ENCODE measurements around the gene FSTL1. TPM values are rescaled to one million over a fixed set of nuclear protein-coding genes. Genes with fewer than 3 reads are reported as not detected.

The FSTL1 gene
- total RNA-seq, 3 donors from 2014 or later (not counting 1 experiment from before 2014, with no cell fraction given): 1.1 to 1.9 (median 1.4) TPM

- no peak overlapping the region for H3K27ac ChIP-seq (ENCODE audit: low read length)
- no peak for DNase-seq
- H3K9me3 ChIP-seq (ENCODE audit: control insufficient read depth, insufficient read depth, low read length): no peaks in the 10 kb centered on the region
- peaks cover 32 to 39% of the 10 kb centered on the region in 2 donors for H3K27me3 Mint-ChIP-seq (ENCODE audit: low read depth in 2 of 2)
- H3K4me1 ChIP-seq (ENCODE audit: control insufficient read depth, insufficient read depth, low read length): peaks cover 4% of the 10 kb centered on the region
- intact Hi-C loops (cut with micrococcal nuclease): no loop called here
- H3K9me3 Mint-ChIP-seq: no peaks in the 10 kb centered on the region
- peaks cover 0 to 6% of the 10 kb centered on the region in 2 donors for H3K4me1 Mint-ChIP-seq
- no peaks in the 10 kb centered on the region for H3K36me3 Mint-ChIP-seq
- ATAC-seq: no peak
- TF ChIP-seq CTCF (IDR thresholded peaks at IDR 0.05): no peak
- peaks cover 21% of the 10 kb centered on the region for H3K27me3 ChIP-seq (ENCODE audit: control insufficient read depth, insufficient read depth, low read length)
- 33% methylated on average over 35 of the region's 35 CpGs for WGBS (ENCODE audit: insufficient coverage)
- peak overlapping the region; percentile 13 for H3K4me3 Mint-ChIP-seq
- no peak overlapping the region for H3K27ac Mint-ChIP-seq
- H3K36me3 ChIP-seq (ENCODE audit: control insufficient read depth, insufficient read depth, low read length): no peaks in the 10 kb centered on the region
- no peak overlapping the region for H3K4me3 ChIP-seq (ENCODE audit: low read length)
Measured at GRCh38 chr3:120451272-120451761, 525 bp upstream of the FSTL1 start.

GRCh38 chr3:120449701-120450599 lies 842 bp downstream of the FSTL1 start:
- H3K4me1 ChIP-seq (ENCODE audit: control insufficient read depth, insufficient read depth, low read length): peaks cover 4% of the 10 kb centered on the region
- Mint-ChIP-seq H3K36me3 (no peaks in the 10 kb centered on the region), H3K27ac (no peak overlapping the region), H3K4me3 (peak overlapping the region; percentile 80), H3K9me3 (no peaks in the 10 kb centered on the region), H3K27me3 (ENCODE audit: low read depth in 2 of 2) (peaks cover 32 to 44% of the 10 kb centered on the region in 2 donors), H3K4me1 (peaks cover 0 to 6% of the 10 kb centered on the region in 2 donors)
- H3K4me3 ChIP-seq (ENCODE audit: low read length): peak overlapping the region; percentile 6
- DNase-seq (no peak), ATAC-seq (peak in 2 of 3 donors; percentile 10 to 45)
- no peaks in the 10 kb centered on the region for H3K9me3 ChIP-seq (ENCODE audit: control insufficient read depth, insufficient read depth, low read length)
- 6% methylated on average over 32 of the region's 32 CpGs for whole genome bisulfite sequencing (ENCODE audit: insufficient coverage)
- TF ChIP-seq CTCF (IDR thresholded peaks at IDR 0.05): no peak
- no peaks in the 10 kb centered on the region for H3K36me3 ChIP-seq (ENCODE audit: control insufficient read depth, insufficient read depth, low read length)
- H3K27ac ChIP-seq (ENCODE audit: low read length): no peak overlapping the region
- intact Hi-C loops (cut with micrococcal nuclease): no loop called here
- peaks cover 21% of the 10 kb centered on the region for H3K27me3 ChIP-seq (ENCODE audit: control insufficient read depth, insufficient read depth, low read length)

GRCh38 chr3:120449251-120449650 lies 1.5 kb downstream of the FSTL1 start:
- H3K36me3 ChIP-seq (ENCODE audit: control insufficient read depth, insufficient read depth, low read length): no peaks in the 10 kb centered on the region
- TF ChIP-seq CTCF (IDR thresholded peaks at IDR 0.05): no peak
- H3K4me3 ChIP-seq (ENCODE audit: low read length): no peak overlapping the region
- intact Hi-C loops (cut with micrococcal nuclease): no loop called here
- DNase-seq: no peak
- H3K9me3 ChIP-seq (ENCODE audit: control insufficient read depth, insufficient read depth, low read length): no peaks in the 10 kb centered on the region
- no peak overlapping the region for H3K27ac ChIP-seq (ENCODE audit: low read length)
- no peak for ATAC-seq
- H3K27me3 ChIP-seq (ENCODE audit: control insufficient read depth, insufficient read depth, low read length): peaks cover 21% of the 10 kb centered on the region
- no peaks in the 10 kb centered on the region for H3K36me3 Mint-ChIP-seq
- no peaks in the 10 kb centered on the region for H3K9me3 Mint-ChIP-seq
- peaks cover 4% of the 10 kb centered on the region for H3K4me1 ChIP-seq (ENCODE audit: control insufficient read depth, insufficient read depth, low read length)
- H3K4me1 Mint-ChIP-seq: peaks cover 0 to 6% of the 10 kb centered on the region in 2 donors
- 98% methylated on average over 4 of the region's 6 CpGs for WGBS (ENCODE audit: insufficient coverage)
- H3K27ac Mint-ChIP-seq: no peak overlapping the region
- H3K4me3 Mint-ChIP-seq: peak overlapping the region; percentile 80
- H3K27me3 Mint-ChIP-seq (ENCODE audit: low read depth in 2 of 2): peaks cover 32 to 40% of the 10 kb centered on the region in 2 donors

Measured in natural killer cell (primary cell).